ENCODE data around the gene MBD6.
"Not testable (repeated sequence)": the region's sequence is repeated elsewhere in the genome, so short reads cannot be mapped to it uniquely, and the experiment has no call there.

The MBD6 gene

GRCh38 chr12:57488402-57489156 is 34.0 kb upstream of the MBD6 start:
- no peak for DNase-seq (ENCODE audit: low read depth)

- DNase-seq (ENCODE audit: low read depth) = no peak
These were observed 33.4 kb upstream of the MBD6 start for GRCh38 chr12:57489157-57489641.

- DNase-seq (ENCODE audit: low read depth) = no peak
These were observed 32.5 kb upstream of the MBD6 start for GRCh38 chr12:57490126-57490525.

- no peak for DNase-seq (ENCODE audit: low read depth)
These were observed 31.0 kb upstream of the MBD6 start for GRCh38 chr12:57491393-57492280.

- DNase-seq (ENCODE audit: low read depth) = not testable (repeated sequence)
These were observed 27.4 kb upstream of the MBD6 start for GRCh38 chr12:57495051-57495701.

GRCh38 chr12:57496822-57497221 is 25.8 kb upstream of the MBD6 start:
- DNase-seq (ENCODE audit: low read depth) = no peak

GRCh38 chr12:57497223-57498131 is 25.1 kb upstream of the MBD6 start:
- DNase-seq (ENCODE audit: low read depth) = no peak

DNA sequence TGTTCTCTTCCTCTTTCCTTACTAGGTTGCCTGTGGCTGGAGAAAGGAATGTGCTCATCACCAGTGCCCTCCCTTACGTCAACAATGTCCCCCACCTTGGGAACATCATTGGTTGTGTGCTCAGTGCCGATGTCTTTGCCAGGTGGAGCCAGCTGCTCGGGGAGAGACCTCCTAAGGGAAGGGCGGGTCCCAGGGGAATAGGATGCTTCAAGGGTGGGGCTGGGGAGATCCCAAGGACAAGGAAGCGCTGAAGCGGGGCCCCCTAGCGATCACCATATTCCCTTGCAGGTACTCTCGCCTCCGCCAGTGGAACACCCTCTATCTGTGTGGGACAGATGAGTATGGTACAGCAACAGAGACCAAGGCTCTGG is 24.5 kb upstream of the MBD6 start:
- no peak for DNase-seq (ENCODE audit: low read depth)

DNA sequence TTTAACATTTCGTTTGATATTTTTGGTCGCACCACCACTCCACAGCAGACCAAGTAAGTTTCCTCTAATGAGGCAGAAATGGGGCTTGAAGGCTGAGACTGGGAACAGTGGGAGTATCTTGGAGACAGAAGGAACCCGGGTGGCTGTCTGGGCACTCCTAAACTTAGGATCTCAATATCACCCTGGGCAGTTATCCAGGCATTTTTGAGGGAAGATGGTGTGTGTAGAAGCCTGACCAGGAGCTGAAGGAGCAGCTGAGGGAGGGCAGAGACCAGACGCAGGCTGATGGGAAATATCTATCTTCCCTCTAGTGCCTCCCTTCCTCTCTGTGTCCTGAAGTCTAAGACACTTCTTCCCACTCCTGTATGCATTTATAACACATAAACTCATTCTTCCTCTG is 24.1 kb upstream of the MBD6 start:
- no peak for DNase-seq (ENCODE audit: low read depth)

- no peak for DNase-seq (ENCODE audit: low read depth)
These were observed 22.4 kb upstream of the MBD6 start for GRCh38 chr12:57500213-57500612.

DNA sequence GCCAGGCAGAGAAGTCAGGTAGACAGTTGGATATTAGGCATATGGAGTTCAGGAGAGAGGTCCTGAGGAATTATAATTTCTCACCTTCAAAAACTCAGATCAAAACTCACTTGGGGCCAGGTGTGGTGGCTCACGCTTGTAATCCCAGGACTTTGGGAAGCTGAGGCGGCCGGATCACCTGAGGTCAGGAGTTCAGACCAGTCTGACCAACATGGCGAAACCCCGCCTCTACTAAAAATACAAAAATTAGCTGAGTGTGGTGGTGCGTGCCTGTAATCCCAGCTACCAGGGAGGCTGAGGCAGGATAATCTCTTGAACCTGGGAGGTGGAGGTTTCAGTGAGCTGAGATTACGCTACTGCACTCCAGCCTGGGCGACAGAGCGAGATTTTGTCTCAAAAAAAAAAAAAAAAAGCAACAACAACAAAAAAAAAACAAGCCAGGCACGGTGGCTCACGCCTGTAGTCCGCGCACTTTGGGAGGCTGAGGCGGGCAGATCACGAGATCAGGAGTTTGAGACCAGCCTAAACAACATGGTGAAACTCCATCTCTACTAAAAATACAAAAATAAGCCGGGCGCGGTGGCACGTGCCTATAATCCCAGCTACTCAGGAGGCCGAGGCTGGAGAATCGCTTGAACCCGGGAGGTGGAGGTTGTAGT is 20.2 kb upstream of the MBD6 start:
- not testable (repeated sequence) for DNase-seq (ENCODE audit: low read depth)

- DNase-seq (ENCODE audit: low read depth) = not testable (repeated sequence)
These were observed 16.1 kb upstream of the MBD6 start for GRCh38 chr12:57506541-57506940.

GRCh38 chr12:57507796-57508195 is 14.8 kb upstream of the MBD6 start:
- not testable (repeated sequence) for DNase-seq (ENCODE audit: low read depth)

DNA sequence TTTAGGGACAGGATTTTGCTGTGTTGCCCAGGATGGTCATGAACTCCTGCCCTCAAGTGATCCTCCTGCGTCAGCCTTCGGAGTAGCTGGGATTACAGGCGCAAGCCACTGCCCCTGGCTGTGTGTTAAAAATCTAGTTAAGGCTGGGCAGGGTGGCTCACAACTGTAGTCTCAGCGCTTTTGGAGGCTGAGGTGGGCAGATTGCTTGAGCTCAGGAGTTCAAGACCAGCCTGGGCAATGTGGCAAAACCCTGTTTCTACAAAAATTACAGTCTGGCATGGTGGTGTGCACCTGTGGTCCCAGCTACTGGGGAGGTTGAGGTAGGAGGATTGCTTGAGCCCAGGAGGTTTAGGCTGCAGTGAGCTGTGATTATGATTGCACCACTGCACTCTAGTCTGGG is 11.5 kb upstream of the MBD6 start:
- DNase-seq (ENCODE audit: low read depth) = no peak

DNA sequence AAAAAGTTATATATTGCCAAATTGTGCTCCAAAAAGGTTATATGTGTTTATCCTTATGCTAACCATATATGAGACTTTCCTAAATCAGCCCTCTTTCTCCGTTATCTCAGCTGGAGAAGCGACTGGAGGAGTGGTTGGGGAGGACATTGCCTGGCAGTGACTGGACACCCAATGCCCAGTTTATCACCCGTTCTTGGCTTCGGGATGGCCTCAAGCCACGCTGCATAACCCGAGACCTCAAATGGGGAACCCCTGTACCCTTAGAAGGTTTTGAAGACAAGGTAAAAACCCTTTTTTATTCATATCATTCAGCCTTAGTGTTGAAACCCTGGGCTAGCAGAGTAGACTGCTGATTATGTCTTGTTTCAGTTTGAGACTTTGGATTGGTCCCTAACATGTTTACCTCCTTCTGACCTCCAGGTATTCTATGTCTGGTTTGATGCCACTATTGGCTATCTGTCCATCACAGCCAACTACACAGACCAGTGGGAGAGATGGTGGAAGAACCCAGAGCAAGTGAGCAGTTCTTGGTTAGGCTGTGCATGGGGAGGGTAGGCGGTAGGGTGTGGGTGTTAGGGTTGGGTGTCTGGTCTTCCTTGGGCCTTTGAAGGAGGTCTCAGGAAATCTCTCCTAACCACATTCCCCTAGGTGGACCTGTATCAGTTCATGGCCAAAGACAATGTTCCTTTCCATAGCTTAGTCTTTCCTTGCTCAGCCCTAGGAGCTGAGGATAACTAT is 10.9 kb upstream of the MBD6 start:
- no peak for DNase-seq (ENCODE audit: low read depth)

DNA sequence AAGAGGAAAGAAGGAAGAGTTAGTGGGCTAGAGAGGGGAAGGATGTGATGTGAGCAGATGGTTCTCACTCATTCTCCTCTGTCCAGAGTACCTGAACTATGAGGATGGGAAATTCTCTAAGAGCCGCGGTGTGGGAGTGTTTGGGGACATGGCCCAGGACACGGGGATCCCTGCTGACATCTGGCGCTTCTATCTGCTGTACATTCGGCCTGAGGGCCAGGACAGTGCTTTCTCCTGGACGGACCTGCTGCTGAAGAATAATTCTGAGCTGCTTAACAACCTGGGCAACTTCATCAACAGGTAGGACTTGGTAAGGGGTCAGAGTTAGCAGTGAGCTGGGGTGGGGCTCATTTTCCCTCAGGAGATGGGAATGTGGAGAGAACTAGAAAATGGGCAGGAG is 10.0 kb upstream of the MBD6 start:
- DNase-seq (ENCODE audit: low read depth) = no peak

GRCh38 chr12:57513266-57513665 is 9.4 kb upstream of the MBD6 start:
- DNase-seq (ENCODE audit: low read depth) = no peak

DNA sequence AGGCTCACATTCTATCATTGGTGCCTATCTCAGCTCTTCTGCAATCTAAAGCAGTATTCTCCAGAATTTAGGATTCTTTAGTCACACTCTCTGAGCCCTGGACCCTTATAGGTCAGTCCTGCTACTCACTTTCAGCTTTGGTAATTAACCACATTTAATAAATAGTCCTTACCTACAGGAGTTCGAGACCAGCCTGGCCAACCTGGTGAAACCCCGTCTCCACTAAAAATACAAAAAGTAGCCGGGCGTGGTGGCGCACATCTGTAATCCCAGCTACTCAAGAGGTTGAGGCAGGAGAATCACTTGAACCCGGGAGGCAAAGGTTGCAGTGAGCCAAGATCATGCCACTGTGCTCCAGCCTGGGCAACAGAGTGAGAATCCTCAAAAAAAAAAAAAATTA is 8.9 kb upstream of the MBD6 start:
- DNase-seq (ENCODE audit: low read depth) = not testable (repeated sequence)

DNA sequence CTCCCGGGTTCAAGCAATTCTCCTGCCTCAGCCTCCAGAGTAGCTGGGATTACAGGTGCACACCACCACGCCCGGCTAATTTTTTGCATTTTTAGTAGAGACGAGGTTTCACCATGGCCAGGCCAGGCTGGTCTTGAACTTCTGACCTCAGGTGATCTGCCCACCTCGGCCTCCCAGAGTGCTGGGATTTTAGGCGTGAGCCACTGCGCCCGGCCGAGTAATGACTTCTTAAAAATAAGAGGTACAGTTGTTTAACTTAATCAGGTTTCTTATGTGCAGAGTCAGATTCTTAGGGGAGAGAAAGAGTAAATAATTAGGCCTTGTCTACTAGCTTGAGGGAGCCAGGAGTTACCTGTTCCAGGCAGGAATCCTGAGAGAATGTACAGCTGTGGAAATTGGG is 8.4 kb upstream of the MBD6 start:
- not testable (repeated sequence) for DNase-seq (ENCODE audit: low read depth)

DNA sequence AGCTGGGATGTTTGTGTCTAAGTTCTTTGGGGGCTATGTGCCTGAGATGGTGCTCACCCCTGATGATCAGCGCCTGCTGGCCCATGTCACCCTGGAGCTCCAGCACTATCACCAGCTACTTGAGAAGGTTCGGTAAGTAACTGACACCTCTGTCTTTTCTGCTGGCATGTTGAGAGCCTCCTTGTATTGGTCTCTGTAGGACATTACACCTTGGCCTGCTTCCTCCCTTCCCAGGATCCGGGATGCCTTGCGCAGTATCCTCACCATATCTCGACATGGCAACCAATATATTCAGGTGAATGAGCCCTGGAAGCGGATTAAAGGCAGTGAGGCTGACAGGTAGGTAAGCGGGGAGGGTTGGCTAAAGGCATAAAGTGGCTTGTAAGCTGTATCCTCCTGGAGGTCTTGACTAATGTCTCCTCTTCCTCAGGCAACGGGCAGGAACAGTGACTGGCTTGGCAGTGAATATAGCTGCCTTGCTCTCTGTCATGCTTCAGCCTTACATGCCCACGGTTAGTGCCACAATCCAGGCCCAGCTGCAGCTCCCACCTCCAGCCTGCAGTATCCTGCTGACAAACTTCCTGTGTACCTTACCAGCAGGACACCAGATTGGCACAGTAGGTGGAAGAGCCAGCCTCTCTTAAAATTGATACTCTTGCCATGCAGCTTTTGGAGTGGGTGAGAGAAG is 7.8 kb upstream of the MBD6 start:
- no peak for DNase-seq (ENCODE audit: low read depth)
